GM21360 (cell line): Measurements from ENCODE around the gene GSTO1.
A peak's percentile ranks its signal among the peaks of the same experiment; 100 is the strongest.
"Not testable (repeated sequence)": the region's sequence is repeated elsewhere in the genome, so short reads cannot be mapped to it uniquely, and the experiment has no call there.

Source experiments
- ATAC-seq: cut with Tn5 transposase; IDR thresholded peaks from one replicate; pipeline ENCODE4 v1.9.1; 2021; ENCODE audit warnings: mild to moderate bottlenecking, moderate library complexity; ENCODE audit not compliant: unreplicated experiment

GSTO1 gene

DNA sequence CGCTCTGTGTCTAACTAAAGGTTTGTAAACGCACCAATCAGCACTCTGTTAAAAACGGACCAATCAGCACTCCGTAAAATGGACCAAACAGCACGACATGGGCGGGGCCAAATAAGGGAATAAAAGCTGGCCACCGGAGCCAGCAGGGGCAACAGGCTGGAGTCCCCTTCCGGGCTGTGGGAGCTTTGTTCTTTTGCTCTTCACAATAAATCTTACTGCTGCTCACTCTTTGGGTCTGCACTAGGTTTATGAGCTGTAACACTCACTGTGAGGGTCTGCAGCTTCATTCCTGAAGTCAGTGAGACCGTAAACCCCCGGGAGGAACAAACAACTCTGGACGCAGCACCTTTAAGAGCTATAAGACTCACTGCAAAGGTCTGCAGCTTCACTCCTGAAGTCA, 5.8 kb upstream of the GSTO1 start:
- not testable (repeated sequence) for ATAC-seq

DNA sequence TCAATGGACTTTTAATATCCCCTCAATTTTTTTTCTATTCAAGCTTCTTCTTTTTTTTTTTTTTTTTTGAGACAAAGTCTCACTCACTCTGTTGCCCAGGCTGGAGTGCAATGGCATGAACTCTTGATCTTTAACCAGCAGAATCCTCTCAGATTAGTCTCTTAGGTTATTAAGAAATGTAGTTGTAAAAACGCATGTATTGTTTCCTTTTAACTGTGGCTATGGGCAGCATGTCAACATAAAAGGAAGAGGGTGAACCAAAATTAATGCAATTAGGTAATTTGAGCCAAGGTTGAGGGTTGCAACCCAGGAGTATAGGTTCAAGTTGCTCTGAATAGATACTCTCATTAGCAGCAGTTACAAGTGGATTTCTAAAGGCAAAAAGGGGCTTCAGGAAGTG, 4.3 kb upstream of the GSTO1 start:
- ATAC-seq = no peak

DNA sequence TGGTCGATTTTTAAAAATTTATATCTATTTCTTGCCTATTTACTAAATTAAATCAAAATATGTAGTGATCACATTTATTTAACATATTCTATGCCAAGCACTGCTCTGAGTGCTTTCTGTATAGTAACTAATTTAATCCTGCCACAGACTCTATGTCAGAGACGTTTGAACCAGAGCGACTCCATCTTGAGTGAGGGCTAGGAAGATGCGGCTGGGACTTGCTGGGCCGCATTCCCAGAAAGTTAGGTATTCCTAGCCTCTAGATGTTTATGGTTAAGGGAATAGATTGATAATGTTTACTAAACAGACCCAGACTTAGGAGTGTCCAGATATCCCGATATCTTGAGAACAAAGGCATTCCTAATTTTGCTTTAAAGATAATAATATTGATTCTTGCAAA, 3.2 kb upstream of the GSTO1 start:
- no peak for ATAC-seq

DNA sequence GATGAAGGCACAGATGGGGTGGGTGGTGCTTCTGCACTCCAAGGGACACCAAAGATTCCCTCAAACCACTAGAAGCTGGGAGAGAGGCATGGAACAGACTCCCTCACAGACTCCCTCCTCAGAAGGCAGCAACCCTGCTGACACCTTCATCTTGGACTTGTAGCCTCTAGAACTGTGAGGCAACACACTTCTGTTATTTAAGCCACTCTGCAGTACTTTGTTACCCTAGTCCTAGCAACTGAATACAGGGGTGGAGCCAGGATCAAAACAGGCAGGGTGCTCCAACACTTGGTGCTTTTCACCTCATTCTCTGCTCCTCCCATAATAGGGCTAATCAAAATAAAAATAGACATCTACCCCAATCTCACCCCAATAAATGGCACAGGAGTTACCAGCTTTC, 2.3 kb upstream of the GSTO1 start:
- ATAC-seq = no peak

DNA sequence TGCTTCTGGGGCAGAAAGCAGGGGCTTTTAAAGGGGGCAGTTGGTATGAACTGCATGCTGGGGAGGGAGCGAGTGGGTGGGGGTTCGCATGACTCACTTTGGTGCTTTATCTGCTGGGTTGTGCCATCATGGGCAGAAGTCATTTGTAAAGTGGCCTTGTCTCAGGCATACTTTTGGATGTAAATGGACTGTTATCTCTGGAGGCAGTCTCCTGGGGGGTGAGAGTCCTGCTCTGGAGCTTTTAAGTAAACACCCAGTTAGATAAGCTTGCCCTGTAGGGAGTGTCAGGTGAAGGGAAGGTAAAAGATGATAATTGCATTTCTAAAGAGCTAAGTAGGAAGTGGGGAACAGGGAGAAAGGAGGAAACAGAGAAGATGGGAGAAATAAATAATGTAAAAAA, 1.6 kb upstream of the GSTO1 start:
- ATAC-seq = no peak

DNA sequence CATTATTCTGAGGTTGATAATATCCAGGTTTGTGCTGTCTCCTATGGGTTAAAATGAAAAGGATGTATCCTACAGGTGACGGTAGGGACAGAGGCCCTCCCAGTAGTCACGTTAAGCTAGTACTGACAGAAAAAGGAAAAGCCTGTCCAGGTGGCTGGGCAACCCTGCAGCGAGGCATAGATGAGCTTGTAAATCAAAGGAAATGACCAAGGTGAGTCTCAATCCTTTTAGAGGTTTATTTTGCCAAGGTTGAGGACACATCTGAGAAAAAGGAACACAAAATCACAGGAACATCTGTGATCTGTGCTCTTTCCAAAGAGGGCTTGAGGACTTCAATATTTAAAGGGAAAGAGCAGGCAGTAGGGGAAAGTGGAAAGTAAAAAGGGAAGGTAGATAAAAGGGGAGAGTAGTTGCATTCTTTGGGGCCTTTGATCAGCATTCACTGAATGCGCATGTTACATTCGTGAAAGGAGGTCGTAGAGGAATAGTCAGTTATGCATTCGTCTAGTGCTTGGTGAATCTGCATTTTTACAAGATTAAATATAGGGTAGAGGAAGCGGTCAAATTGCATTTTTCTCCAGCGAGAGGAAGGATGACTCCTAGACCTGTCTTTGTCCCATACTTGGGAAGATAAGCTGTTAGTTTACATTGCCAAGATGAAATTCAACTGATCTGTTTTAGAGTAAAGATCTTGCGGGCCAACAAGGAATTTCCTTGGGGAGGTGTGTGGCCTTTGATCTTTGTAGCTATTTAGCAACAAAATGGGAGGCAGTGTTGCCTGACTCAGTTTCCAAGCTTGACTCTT, 884 bp upstream of the GSTO1 start:
- no peak for ATAC-seq

DNA sequence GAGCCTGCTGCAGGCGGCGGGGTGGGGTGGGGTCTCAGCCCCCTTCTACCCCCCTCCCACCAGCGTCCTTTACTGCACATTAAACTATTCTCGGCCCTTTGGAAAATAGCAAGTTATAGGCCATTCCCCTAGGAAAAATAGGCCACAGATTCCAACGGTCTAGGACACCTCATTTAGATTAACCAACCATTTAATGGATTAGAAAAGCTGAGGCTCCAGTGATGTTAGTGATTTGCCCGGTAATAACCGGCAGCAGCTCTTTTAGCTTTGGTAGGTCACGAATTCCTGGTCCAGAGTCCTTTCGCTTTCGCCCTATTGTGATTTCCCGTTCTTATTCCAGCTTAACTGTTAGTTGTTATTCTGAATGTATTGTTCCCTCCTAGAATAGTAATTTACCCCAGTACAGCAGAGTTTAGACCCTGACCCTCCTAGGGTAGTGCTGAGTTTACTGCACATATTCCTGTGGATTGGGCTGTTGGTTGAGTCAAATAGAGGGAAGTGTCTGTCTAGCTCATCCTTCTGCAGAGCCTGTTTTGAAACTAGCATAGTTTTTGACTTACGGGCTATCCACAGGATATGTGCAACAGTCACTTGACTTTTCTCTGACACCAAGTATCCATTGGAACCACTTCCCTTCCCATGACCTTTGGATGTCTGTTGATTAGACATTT, 754 bp downstream of the GSTO1 start:
- peak; percentile 36 for ATAC-seq

DNA sequence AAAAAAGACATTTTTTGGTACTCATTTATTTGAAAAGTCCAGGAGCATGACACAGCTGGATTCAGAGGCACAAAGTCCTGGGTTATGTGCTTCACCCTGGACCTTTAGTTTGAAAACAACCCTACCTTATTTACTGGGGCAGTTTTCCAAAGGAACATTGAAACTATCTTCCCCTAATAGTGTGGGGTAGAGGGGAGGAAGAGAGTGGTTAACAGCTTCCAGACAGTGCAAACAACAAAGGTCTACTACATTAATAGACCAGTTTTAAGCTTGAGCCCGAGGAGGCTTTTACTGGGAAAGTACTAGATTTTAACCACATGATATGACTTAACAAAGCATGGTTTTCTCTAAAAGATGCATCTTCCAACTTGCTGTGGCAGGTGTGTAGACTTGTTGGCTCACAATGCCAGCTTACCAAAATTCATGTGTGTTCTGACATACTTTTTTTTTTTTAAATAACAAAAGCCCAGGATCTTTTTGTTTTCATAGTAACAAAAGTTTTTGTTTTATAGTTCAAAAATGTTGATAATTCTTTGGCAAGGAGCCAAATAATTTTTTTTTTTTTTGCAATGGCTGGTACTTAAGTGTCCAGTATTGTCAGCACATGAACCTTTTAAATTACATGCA, 1.8 kb downstream of the GSTO1 start:
- no peak for ATAC-seq

DNA sequence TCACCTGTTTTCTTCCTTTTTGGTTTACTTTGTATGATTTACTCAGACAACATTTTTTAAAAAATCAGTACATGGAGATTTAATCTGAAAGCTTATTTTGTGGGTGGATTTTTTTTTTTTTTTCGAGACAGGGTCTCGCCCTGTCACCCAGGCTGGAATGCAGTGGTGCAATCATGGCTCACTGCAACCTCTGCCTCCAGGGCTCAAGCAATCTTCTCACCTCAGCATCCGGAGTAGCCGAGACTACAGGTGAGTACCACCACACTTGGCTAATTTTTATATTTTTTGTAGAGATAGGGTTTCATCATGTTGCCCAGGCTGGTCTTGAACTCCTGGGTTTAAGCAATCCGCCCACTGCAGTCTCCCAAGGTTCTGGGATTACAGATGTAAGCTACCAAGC, 2.5 kb downstream of the GSTO1 start:
- ATAC-seq = no peak

DNA sequence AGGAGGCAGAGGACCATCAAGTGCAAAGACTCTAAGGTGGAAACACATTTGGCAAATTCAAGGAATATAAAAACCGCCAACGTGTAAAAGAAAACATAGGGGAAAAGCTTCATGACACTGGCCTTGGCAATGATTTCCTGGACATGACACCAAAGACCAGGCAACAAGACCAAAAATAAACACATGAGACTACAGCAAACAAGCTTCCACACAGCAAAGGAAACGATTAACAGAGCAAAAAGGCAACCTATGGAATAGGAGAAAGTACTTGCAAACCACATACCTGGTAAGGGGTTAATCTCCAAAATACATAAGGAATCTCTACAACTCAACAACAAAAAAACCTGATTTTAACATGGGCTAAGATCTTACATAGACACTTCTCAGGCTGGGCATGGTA, 3.5 kb downstream of the GSTO1 start:
- ATAC-seq = no peak

DNA sequence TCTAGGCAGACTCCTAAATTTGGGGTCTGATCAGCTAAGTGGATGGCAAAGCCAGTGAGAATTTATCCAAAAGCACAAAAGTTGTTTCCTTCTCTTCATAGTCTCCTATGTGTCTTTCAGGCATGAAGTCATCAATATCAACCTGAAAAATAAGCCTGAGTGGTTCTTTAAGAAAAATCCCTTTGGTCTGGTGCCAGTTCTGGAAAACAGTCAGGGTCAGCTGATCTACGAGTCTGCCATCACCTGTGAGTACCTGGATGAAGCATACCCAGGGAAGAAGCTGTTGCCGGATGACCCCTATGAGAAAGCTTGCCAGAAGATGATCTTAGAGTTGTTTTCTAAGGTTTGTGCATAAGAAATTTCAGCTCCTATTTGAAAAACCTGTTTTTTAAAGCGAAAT, 4.8 kb downstream of the GSTO1 start:
- ATAC-seq = no peak

DNA sequence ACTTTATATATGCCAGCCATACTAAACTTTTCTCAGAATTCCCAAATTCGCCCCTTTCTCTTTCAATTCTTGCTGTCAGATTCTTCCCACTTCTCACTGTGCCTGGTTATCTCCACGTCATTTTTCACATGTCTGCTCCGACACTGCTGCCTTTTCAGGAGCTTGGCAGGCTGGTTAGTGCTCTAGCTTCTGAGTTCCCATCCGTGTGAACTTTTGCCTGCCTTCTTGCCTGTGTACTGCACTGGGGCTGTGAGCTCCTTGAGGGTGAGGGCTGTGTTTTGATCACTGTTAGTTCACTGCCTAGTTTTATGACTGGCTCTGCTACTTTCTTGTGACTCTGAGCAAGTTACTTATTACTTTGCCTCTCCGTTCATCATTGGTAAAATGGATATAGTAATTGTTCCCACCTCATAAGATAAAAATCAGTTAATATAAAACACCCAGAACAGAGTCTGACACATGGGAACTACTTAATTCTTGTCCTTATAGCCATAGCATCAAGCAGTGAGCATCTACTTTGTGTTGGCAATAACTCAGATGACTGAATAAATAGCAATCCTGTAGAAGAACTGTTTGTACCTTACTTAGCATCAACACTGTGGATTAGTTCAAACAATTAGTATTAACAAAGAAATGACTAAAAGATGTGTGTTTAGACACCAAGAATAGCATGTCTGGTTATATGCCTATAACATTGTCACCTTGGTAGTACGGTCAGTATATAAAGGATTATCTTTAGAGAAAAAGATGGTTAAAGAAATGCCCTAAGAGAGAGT, 5.5 kb downstream of the GSTO1 start:
- ATAC-seq = no peak

DNA sequence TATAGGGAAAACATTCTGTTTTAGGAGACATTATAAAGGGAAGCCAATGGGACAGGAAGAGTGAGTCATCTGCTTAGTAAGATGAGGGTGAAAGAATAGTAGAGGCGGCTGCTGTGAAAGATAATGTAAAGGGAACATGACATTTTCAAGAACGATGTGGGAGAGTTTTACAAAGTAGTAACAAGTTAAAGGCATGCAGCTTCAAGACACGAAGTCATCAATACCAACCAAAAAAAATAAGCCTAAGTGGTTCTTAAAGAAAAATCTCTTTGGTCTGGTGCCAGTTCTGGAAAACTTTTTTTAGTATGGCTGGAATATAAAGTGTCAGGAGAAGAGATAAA, 6.1 kb downstream of the GSTO1 start:
- no peak for ATAC-seq

DNA sequence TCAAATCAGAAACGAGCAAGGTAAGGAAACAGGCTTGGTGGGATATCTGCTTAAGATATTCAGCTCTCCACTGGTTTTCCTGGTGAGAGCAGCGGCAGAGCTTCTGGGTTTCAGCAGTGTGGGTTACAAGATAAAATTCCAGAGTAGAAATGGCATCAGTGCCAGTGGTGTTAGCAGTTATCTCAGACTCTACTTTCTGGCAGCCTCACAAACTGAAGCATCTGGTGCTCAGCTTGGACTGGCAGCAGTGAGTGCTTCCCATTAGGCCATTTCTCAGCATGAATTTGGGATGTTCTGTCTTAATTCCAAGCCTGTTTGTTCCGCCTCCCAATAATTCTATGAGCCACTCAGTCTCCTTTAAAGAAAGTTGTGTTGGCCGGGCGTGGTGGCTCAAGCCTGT, 7.4 kb downstream of the GSTO1 start:
- no peak for ATAC-seq

DNA sequence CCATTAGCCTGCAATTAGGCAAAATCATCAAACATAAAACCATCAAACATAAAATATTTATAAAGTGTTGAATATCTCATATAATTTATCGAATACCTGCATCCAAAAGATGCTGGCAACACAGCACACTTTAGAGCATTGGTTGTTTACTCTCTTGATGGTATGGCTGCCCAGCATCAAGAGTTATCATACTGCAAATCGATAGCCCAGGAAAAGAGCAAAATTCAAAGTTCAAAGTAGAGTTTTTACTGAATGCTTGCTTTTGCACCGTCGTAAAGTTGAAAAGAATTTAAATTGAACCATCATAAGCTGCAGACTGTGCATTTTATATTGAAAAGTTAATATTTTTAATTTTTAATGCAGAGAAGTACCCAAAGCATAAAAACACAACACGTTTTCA, 10.1 kb downstream of the GSTO1 start:
- ATAC-seq = no peak

DNA sequence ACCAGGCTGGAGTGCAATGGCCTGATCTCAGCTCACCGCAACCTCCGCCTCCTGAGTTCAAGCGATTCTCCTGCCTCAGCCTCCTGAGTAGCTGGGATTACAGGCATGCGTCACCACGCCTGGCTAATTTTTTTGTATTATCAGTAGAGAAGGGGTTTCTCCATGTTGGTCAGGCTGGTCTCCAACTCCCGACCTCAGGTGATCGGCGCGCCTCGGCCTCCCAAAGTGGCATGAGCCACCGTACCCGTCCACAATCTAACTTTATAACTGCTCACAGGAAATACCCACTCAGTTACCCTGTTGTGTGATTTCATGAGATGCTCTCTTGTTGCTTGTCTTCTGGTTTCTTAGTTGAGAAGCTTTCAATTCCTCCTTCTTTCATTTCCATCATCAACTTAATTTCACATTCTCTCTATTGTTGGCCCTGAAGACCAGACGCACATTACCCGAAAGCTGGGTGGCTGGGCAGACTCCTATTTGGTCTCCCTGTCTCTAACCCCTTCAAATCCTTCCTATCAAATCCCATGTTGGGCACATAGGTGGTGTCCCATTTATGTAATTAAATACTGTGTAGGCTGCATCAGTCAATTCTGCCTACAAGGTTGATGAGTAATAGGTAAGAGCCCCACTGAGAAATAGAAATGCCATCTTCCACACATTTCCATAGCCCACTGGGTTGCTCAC, 13.2 kb downstream of the GSTO1 start:
- ATAC-seq = no peak

DNA sequence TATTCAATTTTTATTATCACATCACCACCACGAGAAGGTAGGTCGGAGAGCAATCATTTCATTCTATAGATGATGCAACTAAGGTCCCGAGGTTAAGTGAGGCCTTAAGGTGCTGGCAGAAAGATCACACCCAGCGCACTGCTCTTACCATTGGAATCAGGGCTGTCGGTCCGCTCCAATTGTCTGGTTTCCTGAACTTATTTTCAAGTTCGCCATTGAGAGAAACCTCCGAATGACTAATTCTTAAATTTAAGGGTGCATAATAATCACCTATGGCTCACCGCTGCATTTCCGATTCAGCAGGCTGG, 13.7 kb downstream of the GSTO1 start:
- ATAC-seq = no peak

DNA sequence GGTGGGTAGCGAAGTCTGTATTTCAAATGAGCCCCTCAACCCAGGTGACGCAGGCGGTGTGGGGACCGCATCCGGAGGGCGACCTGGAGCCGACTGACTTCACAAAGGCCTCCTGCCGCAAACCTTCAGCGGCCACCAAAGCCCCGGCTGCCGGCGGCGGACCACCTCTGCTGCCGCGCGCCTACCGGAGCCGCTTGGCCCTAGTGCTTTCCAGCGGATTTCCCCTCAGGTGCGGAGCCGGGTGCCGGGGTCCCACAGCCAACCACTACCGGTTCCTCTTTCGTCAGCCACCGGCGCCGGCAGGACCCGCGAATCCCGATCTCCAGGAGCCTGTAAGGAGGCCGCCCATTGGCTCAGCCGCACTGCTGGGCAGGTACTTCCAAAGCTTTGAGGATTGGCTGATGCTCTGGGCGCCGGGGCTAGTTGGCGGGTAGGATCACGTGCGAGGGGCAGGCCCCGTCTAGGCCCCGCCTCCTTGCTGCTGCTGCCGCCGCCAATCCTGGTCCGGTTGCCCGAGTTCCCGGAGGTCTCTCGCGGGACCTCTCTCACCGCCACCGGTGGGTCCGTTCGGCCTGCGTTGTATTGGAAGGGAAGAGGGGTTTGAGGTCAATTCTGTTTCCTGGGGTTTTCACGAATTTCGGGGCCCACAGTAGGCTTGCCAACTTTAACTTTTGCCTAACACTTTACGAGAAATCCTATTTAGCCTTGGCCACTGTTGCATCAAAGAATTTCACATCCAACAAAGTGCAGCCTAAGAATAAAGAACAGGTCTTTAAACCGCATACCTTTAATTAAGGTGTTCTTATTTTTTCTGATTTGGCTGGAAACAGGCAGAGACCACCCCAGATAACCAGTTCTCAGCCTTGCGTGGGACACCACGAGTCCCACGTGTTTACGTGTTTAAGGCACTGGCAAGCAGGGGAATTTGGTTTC, 14.3 kb downstream of the GSTO1 start, which contains the start of gene GSTO2:
TSS of gene GSTO2 (plus strand) at position 472 of the 933 bp plus-strand sequence. CDS start 5,732 bp downstream, outside the sequence.
- ATAC-seq = peak; percentile 99

DNA sequence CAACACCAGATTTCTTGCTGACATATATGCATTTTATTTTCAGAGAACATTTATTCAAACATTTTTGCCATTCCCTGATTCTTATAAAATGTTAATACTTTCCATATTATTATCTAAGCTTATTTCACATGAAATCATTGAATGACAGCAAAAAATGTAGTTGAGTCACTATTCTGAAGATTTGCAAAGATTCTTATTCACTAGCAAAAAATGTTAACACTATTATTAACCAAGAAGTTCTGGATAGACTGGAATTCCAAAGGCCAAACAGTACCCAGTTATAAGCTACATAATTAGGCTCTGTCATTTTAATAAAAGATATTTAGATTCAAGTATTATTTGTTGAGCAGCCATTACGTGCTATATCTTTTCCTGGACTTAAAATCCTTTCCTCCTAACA, 18.6 kb downstream of the GSTO1 start:
- no peak for ATAC-seq
